NCI-H2029 treated with DMSO at 0.1 percent for 48 hours (cell line): ENCODE data around the gene DLX3.
"Not testable (repeated sequence)": the region's sequence is repeated elsewhere in the genome, so short reads cannot be mapped to it uniquely, and the experiment has no call there.

Experiments used
- DNase-seq: peaks from one replicate; lab custom pipeline; 2025; lab: John Stamatoyannopoulos, UW

Gene DLX3

GRCh38 chr17:49995055-49995738 is at the start of gene DLX3:
Gene DLX3 (minus strand): TSS chr17:49995224. CDS start chr17:49994998, 226 bp downstream.
- DNase-seq: no peak

- DNase-seq: no peak
These were observed 49.5 kb upstream of the DLX3 start for GRCh38 chr17:50044483-50044882.

GRCh38 chr17:50043290-50044148 is 48.5 kb upstream of the DLX3 start:
- no peak for DNase-seq

GRCh38 chr17:50042211-50042610 is 47.2 kb upstream of the DLX3 start:
- DNase-seq: no peak

- DNase-seq: not testable (repeated sequence)
These were observed 45.5 kb upstream of the DLX3 start for GRCh38 chr17:50040496-50040895.

- no peak for DNase-seq
These were observed 44.0 kb upstream of the DLX3 start for GRCh38 chr17:50039058-50039457.

- DNase-seq: no peak
These were observed 42.5 kb upstream of the DLX3 start for GRCh38 chr17:50037321-50038107.

- DNase-seq: peak; percentile 41
These were observed 41.6 kb upstream of the DLX3 start for GRCh38 chr17:50036455-50037261.

GRCh38 chr17:50035945-50036344 is 40.9 kb upstream of the DLX3 start:
- DNase-seq: no peak

- DNase-seq: no peak
These were observed 40.4 kb upstream of the DLX3 start for GRCh38 chr17:50035421-50035879.

GRCh38 chr17:50034498-50035364 is 39.7 kb upstream of the DLX3 start:
- DNase-seq: no peak

GRCh38 chr17:50033316-50033715 is 38.3 kb upstream of the DLX3 start:
- no peak for DNase-seq

GRCh38 chr17:50029185-50029584 is 34.2 kb upstream of the DLX3 start:
- DNase-seq: no peak

GRCh38 chr17:50028736-50029120 is 33.7 kb upstream of the DLX3 start:
- DNase-seq: no peak

- DNase-seq: no peak
These were observed 33.1 kb upstream of the DLX3 start for GRCh38 chr17:50027881-50028735.

GRCh38 chr17:50027172-50027880 is 32.3 kb upstream of the DLX3 start:
- no peak for DNase-seq

GRCh38 chr17:50026837-50027171 is 31.8 kb upstream of the DLX3 start:
- DNase-seq: peak; percentile 19

GRCh38 chr17:50026046-50026675 is 31.1 kb upstream of the DLX3 start:
- no peak for DNase-seq

- DNase-seq: no peak
These were observed 29.8 kb upstream of the DLX3 start for GRCh38 chr17:50024808-50025207.
